ENCODE results near the gene CTTNBP2.

GRCh38 chr7:117805241-117805640 lies 68.0 kb downstream of the CTTNBP2 start:
- TF ChIP-seq POLR2AphosphoS5 (IDR thresholded peaks at IDR 0.05) (no peak), EZH2 (IDR thresholded peaks at IDR 0.05; ENCODE audit: borderline replicate concordance, insufficient read depth, low read length, poor library complexity, severe bottlenecking) (no peak), EP300 (conservative IDR thresholded peaks at IDR 0.05; ENCODE audit: poor library complexity, severe bottlenecking) (no peak), MXI1 (conservative IDR thresholded peaks at IDR 0.05; ENCODE audit: poor library complexity, severe bottlenecking) (no peak)
- TF ChIP-seq, protein P1, sequence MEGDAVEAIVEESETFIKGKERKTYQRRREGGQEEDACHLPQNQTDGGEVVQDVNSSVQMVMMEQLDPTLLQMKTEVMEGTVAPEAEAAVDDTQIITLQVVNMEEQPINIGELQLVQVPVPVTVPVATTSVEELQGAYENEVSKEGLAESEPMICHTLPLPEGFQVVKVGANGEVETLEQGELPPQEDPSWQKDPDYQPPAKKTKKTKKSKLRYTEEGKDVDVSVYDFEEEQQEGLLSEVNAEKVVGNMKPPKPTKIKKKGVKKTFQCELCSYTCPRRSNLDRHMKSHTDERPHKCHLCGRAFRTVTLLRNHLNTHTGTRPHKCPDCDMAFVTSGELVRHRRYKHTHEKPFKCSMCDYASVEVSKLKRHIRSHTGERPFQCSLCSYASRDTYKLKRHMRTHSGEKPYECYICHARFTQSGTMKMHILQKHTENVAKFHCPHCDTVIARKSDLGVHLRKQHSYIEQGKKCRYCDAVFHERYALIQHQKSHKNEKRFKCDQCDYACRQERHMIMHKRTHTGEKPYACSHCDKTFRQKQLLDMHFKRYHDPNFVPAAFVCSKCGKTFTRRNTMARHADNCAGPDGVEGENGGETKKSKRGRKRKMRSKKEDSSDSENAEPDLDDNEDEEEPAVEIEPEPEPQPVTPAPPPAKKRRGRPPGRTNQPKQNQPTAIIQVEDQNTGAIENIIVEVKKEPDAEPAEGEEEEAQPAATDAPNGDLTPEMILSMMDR (IDR thresholded peaks at IDR 0.05; ENCODE audit: poor library complexity, severe bottlenecking), result no peak
